Embryonic facial prominence (tissue), 1 donor: Measurements from ENCODE around the gene HDAC10.

Source experiments
- DNase-seq: peaks from one replicate; pipeline ENCODE4 v3.0.0-alpha.2; 2016; ENCODE audit errors: extremely low spot score

Gene HDAC10

DNA sequence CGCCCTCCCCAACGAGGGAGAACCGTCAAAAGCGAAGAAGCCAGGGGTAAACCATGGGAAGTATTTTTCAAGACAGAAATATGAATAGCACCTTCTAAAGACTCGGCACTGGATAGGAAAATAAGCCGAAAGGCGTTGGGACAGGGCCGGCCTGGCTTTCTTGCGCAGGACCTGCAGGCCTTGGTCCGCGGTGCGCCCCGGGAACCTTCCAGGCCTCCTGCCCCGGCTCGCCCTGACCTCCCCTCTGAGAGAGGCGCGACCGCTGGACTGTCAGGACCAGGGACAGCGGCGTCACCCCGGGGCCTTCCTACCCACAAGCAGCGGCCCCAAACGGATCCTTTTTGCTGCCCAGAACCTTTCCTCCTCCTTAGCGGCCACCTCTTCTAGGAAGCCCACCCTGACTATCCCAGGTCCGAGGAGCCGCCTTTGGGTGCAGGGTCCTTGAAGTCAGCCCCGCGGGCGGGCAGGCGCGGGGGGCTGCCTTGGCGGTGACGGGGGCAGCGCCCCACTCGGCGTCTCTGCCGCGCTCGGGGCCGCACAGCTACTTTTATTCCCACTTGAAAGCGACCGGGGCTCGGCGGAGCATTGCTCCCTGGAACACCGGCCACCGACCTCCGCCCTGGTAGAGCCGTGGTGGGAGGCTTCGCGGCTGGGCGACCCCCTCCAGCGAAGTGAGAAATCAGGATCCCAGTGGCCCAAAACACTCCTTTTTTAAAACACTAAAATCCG lies 19.8 kb upstream of the HDAC10 start:
- DNase-seq, result no peak

DNA sequence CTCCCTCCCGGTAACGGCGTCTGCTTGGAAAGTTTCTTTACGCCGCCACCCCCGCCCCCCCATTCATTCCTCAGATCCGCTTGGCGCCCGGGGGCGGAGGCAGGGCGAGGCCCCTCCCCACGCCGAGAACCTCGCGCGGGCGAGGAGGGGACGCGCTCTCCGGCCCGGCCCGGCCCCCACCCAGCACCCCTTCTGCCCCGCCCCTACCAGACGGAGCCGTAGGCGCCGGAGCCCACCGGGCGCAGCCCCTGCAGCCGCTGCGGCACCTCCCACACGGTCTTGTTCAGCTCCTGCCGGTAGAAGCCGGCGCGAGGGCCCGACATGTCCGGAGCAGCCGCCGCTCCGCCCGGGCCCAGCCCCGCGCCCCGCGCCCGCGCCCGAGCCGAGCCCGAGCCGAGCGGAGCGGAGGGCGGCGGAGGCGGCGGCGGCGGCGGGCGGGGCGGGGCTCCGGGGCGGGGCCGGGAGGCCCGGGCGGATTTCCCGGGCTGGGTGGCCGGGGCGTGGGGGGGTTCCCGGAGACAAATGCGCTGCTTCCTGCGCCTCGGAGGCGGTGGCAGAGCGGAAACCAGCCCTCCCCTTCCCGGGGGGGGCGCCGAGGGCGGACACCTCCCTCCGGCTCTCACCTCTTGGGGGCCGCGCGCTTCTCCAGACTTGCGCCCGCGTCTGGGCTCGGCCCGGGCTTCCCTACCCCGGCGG lies 19.1 kb upstream of the HDAC10 start, which contains the start of gene MAPK11:
Gene MAPK11, minus strand, starts transcription at position 411 of the 696 bp plus-strand sequence. Its CDS starts 88 bp downstream, at position 323.
- no peak for DNase-seq

DNA sequence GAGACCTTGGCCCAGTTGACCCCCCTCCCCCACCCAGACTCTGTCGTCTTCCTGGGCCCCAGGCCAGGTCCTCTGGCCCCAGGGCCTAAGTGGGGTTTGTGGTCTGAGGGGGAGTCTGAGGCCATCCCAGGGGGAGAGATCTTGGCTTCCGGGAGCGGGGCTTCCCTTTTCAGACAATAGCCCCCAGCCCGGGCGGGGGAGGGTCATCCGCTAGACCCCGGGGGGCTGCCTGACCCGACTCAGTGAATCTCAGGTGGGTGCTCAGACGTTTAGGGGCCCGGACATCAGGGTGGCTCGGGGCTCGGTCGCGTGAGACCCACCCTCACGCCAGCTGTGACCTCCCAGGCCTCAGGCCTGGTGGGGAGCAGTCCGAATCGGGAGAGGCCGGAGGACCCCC lies 18.5 kb upstream of the HDAC10 start:
- no peak for DNase-seq

DNA sequence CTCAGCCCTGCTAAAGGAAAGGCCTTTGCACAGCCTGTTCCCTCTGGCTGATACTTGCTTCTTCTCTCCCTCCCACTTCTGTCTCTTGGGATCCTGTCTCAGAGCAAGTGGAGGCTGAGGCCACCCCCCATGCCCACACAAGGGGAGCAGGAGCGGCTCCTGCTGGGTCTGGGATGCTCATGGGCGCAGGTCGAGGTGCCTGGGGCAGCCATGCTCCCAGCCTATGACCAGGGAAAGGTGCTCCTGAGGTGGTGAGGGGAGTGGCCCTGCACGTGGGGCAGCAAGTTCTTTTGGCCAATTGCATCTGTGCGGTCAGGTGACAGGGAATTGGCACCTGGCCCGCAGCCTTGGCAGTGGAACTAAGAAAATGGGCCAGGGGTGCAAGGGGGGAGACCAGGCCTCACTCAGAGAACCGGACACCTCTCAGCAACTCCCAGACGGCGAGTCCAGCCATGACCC lies 17.6 kb upstream of the HDAC10 start:
- no peak for DNase-seq

DNA sequence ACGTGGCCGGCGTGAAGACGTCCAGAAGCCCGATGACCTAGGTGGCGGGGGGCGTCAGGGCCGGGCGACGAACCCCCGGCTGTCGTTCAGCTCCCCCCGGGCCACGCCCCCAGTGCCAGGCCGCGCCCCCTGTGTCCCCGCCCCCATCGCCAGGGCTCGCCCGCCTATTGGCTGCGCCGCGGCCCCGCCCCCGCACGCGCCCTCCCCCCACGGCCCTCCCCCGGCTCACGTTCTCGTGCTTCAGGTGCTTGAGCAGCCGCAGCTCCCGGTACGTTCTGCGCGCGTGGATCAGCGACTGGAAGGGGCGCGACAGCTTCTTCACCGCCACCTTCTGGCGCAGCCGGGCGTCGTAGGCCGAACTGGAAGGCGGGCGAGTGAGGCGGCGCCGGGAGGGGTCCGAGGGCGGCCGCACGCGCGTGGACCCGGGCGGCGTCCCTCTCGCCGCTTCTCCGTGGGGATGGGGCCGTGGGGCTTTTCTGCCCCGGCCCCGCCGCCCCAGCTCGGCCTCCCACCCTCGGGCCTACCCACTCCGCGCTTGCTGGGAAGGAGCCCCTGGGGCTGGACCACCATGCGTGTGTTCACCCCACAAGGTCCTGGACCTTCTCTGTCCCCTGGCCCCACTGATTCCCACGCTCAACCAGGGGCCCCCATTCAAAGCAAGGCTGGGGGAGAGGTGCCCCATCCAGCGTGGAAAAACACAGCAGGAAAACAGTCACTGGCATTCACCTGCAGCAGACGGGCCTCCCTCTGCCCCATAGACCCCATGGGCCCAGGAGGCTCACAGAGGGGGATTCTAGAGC lies 16.7 kb upstream of the HDAC10 start:
- no peak for DNase-seq

DNA sequence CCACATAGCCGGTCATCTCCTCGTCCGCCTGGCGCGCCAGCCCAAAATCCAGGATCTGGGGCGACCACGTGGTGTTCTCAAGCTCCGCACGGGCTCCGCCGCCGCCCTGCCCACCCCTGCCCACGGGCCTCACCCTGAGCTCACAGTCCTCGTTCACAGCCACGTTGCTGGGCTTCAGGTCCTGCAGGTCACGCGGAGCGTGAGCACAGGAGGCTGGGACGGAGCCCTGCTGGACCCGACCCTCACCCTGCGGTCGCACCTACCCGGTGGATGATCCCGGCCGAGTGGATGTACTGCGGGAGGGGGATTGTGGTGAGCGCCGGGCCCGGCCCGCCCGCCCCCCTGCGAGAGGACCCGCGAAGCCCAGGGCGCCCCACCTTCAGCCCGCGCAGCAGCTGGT lies 15.9 kb upstream of the HDAC10 start:
- DNase-seq, result no peak

DNA sequence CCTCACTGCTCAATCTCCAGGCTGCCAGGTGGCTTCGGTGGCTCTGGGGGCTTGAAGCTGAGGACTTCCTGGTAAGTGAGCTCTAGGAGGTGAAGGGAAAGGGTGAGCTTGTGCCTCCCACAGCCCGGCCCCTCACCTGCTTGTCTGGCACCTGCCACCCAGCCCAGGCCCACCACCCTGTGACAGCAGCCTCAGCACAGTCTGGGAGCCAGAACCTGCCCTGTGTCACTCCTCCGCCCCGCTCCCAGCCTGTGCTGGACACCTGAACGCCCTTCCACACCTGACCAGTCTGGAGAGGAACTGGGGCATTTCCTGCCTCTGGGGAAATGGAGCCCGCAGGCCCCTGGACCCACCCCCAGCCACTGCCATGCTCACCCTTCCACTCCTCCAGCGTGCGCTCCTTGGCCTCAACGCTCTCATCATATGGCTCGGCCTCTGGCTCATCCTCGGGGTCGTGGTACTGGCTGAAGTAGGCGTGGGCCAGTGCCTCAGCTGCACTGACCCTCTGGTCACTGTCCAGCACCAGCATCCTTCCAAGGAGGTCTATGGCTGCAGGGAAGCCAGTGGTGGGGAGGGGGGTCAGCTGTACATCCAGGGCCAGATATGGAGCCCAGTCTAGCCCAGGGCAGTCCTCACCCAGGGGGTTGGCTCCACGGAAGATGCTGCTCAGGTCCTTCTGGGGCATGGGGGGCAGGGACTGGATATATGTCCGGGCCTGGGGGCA lies 14.0 kb upstream of the HDAC10 start:
- DNase-seq, result no peak

DNA sequence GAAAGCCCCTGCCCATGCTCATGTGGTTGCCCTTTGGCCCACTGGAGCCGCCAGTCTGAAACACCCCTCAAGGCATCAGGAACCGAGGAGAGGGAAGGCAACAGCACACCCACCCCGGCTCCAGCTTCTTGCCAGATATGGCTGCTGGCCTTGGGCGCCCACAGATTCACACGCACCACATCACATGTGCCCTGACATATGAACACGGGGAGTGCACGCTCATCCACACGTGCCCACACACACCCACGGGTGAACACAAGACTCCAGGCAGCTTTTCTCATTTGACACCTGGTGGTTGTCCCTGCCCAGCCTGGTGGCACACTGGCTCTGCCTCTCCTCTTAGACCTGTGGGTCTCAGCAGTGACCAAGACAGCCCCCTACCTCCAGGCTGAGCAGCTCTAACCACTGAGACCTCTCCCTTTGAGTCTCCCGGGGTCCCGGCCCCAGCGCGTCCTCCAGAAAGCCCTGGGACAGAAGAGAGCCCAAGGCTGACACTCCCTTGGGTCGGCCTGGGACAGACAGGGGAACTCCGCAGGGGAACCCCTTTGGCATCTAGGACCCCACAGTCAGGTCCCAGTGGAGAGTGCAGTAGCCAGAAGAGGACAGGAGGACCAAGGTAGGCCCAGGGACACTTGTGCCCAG lies 13.2 kb upstream of the HDAC10 start:
- no peak for DNase-seq

DNA sequence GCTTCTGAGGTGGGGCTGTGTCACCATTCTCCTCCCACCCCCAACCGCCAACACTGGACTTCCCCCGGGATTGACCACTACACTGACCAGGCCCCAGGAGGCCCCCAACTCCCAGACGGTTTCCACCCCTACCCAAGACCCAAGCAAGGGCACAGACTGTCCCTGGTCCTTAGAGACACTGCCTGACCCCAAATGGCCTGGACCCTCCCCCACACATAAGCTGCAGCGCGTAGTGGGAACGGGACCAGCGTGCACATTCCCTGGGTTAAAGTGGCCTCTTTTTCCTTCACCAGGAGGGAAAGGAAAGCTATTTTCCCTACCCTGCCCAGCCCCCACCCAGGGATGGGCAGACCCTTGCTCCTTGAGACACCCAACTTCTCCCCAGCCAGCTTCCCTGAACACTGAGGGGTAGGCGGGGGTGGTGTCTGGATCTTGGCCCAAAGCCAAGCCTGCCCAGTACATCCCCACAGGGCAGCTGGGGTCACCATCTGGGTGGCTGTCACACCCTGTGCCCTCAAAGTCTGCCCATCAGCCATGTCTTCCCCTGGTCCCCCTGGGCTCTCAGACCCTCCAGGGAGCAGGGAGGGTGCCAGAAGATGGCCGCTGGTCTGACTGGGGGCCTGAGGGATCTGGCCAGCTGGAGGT lies 12.0 kb upstream of the HDAC10 start:
- DNase-seq, result no peak

DNA sequence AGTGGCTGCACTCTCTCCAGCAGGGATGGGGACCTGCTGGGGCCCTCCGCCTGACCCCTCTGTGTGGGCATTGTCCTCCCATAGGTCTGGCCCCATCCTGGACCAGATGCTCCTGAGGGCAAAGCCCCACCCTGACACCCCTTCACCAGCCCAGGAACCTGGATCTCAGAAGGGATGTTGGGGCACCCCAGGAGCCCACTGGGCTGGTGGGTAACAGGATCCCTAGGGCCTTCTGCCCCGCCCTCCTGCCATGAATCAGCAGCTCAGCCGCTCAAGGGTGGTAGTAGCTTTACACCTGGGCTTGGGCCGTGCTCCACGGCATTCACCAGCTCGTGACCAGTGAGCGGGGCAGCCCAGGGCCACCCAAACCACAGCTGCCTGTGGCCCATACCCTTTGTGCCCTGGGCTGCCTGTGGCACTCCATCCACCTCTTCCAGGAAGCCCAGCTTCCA lies 11.4 kb upstream of the HDAC10 start:
- DNase-seq, result no peak

DNA sequence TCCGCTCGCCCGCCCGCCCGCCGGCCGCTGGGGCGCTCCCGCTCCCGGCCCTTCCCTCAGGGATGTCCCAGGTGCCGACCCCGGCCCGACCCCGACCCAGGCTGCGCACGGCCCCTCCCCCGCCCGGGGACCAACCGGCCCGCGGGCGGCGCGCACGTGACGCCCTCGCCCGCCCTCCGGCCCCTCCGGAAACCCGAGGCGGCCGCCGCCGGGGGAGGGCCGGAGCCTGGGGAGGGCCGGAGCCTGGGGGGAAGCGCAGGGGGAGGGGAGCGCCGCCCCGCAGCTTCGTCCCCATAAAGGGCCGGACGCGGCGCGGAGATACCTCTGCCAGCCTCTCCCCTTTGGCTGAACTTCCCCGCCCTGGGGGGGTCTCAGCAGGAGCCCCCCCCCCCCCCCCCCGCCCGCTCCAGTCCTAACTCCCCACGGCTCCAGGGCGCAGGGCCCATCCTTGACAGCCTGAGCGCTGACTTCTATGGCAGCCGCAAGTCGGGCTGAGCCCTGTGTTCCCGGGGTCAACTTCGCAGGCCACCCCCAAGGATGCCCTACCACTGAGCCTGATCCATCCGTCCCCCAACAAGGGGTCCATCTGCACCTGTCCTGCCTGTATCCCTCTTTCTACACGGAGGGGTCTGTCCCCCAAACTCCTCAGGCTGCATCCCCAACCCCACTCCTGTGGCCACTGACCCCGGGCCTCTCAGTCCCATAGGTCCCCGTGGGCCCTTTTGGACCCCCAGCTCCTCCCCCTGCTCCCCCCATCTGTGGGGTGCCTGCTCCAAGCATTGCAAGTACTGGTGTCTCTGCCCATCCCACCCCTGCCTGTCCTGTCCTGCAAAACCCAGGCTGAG lies 10.8 kb upstream of the HDAC10 start, which contains the start of gene MAPK12:
Gene MAPK12, minus strand, starts transcription at position 69 of the 845 bp plus-strand sequence. CDS start 174 bp downstream, outside the sequence.
- DNase-seq, result no peak

DNA sequence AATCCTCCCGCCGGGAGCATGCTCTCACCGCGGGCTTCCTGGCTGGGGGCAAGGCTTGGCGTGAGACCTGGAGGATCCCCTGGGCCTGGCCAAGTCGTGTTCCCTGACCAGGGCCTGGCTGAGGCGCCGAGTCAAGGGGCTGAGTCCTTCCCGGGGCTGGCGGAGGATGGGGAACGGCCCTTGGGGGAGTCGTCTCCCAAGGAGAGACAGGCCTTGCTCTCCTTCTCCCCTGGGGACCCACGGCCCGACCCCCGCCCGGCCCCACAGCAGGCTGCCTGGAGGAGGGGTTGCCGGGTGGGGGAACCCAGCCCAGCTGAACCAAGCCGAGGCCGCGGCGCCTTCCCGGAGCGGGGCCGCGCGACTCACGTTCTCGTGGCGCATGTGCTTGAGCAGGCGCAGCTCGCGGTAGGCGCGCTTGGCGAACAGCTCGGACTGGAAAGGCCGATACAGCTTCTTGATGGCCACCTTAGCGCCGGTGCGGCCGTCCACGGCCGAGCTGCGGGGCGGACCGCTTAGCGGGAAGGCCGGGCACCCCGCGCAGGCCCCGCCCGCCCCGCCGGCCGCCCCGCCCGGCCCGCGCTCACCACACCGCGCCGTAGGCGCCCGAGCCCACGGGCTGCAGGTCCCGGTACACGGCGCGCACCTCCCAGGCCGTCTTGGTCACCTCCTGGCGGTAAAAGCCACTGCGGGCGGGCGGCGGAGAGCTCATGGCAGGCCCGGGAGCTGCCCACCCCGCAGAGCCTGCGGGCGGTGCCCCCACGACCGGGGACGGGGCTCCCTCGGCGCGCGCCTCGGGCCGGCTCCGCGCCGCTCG lies 9.9 kb upstream of the HDAC10 start:
- DNase-seq, result no peak

DNA sequence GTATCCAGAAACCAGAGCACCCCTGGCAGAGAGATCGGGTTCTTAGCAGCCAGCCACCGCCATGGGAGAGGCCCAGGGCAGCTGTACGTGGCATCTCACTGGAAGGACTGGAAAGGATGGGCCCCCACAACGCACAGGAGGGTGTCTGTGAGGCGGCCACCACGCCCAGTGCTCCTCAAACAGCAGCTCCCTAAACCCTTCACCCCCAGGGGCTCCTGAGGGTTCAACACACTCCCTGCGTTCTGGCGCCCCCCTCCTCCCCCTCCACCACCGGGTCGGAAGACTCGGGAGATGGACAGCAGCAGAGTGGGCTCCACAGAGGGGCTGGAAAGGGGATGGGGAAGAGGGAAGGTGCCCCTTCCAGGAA lies 9.4 kb upstream of the HDAC10 start:
- DNase-seq, result no peak

DNA sequence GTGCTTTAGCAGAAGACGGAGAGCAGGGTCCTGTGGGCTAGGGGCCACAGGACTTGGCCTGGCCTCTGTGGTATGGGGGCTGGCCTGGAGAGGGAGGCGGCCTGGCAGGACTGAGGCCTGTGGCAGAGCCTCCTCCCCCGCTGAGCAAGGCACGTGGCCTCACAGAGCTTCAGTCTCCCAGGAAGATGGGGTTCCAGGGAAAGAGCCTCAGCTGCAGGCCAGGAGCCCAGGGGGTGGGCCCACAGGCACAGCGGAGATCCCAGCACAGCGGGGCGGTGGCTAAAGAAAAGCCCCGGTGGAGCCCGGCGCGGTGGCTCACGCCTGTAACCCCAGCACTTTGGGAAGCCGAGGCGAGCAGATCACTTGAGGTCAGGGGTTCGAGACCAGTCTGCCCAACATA lies 8.2 kb upstream of the HDAC10 start:
- no peak for DNase-seq

DNA sequence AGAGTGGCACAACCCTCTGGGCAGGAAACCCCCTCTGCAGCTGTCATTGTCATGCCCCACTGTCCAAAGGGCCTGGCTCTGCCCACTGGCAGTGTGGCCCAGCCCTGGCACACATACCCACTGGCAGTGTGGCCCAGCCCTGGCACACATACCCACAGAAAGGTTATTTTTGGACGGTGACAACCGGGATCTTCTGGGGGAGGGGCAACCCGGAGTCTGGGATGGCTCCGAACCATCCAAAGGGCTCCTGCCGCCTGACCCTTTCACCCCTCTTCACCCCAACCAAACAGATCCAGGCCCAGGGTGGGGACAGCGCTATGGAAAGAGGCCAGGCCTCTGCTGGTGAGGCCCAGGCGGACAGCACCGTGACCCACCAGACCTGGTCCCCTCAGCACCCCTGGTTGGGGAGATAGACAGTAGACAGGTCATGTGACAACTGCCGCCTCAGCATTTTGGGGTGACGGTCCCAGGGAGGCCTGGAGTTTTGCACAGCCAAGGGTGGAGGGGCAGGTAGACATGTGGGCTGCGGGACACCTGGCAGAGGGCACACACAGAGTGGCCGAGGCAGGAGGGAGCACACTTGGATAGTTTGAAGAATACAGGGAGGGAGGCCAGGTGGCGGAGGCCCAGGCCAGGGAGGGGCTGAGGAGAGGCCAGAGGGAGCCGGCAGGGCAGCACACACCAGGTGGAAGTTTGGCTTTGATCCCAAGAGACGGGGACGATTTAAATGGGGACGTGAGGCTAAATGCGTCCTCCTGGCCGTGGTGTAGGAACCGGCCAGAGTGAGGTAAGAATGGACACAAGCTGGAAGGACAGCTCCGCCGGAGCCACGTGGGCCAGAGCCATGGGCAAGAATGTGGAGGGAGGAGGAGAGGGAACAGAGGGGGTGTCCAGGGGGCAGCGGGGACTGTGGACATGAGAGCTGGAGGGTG lies 7.6 kb upstream of the HDAC10 start:
- no peak for DNase-seq

DNA sequence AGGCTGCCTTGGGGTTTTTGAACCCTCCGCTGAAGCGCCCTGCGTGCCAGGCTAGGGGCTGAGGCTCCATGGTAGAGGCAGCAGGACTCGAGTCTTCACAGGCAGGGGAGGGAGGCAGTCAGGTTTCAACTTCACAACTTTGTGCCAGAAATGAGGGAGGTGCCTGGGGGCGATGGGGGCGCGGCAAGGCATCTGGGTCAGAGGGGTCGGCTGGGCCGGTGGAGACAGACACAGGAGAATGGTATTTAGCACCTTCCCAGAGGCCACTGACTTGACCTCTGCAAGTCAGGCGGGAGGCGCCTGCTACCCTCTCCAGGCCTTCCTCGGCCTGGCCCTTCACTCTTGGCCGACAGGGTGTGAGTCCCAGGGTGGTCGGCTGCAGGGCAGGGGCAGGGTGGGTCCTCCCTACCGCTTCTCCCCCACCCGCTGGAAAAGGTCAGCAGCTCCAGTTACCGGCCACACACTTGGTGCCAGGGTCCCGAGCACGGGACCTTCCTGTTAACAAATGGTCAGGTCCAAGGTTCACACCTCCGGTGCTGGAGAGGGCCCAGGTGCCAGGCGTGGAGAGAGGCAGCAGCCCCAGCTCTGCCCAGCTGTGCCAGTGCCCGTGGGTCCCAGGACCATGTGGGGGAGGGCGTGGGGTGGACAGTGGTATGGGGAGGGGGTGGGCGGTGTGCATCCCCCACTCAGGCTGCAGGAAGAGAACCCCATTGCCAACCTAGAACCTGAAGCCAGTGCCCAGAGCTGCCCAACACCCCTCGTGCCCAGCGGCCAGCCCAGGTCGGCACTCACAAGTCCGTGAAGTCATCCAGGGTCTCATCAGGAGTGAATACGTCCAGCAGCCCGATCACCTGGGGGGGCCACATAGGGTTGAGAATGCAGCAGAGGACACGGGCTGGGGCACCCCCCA lies 6.6 kb upstream of the HDAC10 start:
- no peak for DNase-seq

DNA sequence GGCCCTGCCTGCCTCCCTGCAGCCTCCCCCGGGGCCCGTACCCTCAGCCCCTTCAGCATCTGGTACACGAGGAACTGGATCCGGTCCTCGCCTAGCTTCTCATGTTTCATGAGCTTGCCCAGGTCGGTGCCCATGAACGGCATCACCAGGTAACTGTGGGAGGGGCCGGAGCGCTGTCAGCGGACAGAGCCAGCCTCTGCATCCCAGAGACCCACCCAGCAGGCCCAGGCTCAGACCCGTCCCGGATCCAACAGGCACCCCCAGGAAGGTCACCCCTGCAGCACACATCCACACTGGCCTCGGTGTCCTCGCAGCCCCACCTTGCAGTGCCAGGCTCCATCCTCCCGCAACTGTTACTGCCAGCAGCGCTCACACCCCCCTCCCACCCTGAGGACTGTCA lies 6.0 kb upstream of the HDAC10 start:
- no peak for DNase-seq
